ENCODE data around the gene DNAH14.

DNA sequence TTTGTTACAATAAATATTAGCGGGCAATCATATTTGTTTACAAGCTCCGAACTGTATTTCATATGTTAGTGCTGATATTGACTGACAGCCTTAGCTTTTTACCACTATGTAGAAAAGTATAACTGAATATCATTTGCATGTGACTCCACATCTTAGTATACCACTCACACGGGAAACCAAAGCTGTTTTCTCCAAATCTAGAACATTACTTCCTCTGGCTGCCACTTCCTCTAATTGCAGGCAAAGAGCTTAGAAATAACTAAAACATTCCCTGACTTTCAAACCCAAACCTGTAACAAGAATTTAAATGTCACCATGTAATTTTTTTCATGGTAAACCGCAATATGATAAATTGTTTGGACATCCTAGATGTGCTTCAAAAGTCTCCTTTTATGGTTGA is 323.7 kb downstream of the DNAH14 start:
- TF ChIP-seq EP300 (IDR thresholded peaks at IDR 0.05; ENCODE audit: borderline replicate concordance in 1 of 2, low read depth in 2 of 2, low read length in 2 of 2) (no peak), BCL11A (IDR thresholded peaks at IDR 0.05; ENCODE audit: low read depth in 2 of 2, low read length in 2 of 2) (no peak), POLR2A (IDR thresholded peaks at IDR 0.05; ENCODE audit: control extremely low read depth in 1 of 2, low read depth in 2 of 2, low read length in 2 of 2) (no peak), PHF8 (conservative IDR thresholded peaks at IDR 0.05; ENCODE audit: low read depth, low read length) (no peak)
- TF ChIP-seq, protein P1, sequence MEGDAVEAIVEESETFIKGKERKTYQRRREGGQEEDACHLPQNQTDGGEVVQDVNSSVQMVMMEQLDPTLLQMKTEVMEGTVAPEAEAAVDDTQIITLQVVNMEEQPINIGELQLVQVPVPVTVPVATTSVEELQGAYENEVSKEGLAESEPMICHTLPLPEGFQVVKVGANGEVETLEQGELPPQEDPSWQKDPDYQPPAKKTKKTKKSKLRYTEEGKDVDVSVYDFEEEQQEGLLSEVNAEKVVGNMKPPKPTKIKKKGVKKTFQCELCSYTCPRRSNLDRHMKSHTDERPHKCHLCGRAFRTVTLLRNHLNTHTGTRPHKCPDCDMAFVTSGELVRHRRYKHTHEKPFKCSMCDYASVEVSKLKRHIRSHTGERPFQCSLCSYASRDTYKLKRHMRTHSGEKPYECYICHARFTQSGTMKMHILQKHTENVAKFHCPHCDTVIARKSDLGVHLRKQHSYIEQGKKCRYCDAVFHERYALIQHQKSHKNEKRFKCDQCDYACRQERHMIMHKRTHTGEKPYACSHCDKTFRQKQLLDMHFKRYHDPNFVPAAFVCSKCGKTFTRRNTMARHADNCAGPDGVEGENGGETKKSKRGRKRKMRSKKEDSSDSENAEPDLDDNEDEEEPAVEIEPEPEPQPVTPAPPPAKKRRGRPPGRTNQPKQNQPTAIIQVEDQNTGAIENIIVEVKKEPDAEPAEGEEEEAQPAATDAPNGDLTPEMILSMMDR (IDR thresholded peaks at IDR 0.05; ENCODE audit: control extremely low read depth in 1 of 3, insufficient read depth in 1 of 3, low read depth in 1 of 3, low read length in 3 of 3), result no peak
- TF ChIP-seq, protein P2, sequence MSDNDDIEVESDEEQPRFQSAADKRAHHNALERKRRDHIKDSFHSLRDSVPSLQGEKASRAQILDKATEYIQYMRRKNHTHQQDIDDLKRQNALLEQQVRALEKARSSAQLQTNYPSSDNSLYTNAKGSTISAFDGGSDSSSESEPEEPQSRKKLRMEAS (IDR thresholded peaks at IDR 0.05), result no peak

Measured in H1 (cell line).